K562 (cell line): ENCODE data around the gene CLEC2L. TPM values are rescaled to one million over a fixed set of nuclear protein-coding genes. Genes with fewer than 3 reads are reported as not detected.

Experiments
- ATAC-seq: fragments of 200-7000 bp; cut with Tn5 transposase; 3 replicates; pipeline ENCODE4 v1.9.1; 2020; ENCODE audit warnings: moderate library complexity
- BruUV-seq: library from RNA; stranded (reverse); fragments of 400-500 nt; replicated peaks from 2 replicates; lab custom pipeline; 2021; lab: Mats Ljungman, UMichigan
- CTCF ChIA-PET: fragments of 300-600 bp; formaldehyde crosslinking; extraction: SDS; loops from one replicate; lab custom pipeline; 2021; ENCODE audit warnings: low intra/inter-chr PET ratio; lab: Yijun Ruan, JAX
- POLR2A ChIA-PET: fragments of 300-600, 350-650 bp; sonication (Branson Sonifier 250); formaldehyde crosslinking; extraction: SDS; loops from one replicate; lab custom pipeline; 2021; ENCODE audit warnings: antibody characterized with exemption, inconsistent platforms; lab: Yijun Ruan, JAX
- DNase-seq, 4 experiments: peaks; one replicate each; pipeline versions ENCODE4 v3.0.0 to v3.0.0-alpha.2; 2011 to 2018; ENCODE audit warnings: low spot score in 3 of 4, mixed read lengths in 3 of 4; ENCODE audit errors: extremely low read depth in 1 of 4
- FAIRE-seq: peaks from 2 replicates; lab custom pipeline; 2011; peaks lifted over from hg19 to GRCh38; lab: Jason Lieb, UNC
- H2AFZ ChIP-seq: 2 replicates; pipeline ENCODE4 v1.6.0; 2011; ENCODE audit warnings: low read depth, low read length, control low read depth, inconsistent platforms
- H3K27ac ChIP-seq: fragments of 200-600 bp; 3 replicates; pipeline ENCODE4 v1.8.0; 2011; ENCODE audit warnings: low read depth, mild to moderate bottlenecking, control low read depth, inconsistent platforms, low read length, moderate library complexity, mixed read lengths; ENCODE audit errors: extremely low read depth
- H3K27me3 ChIP-seq, 2 experiments: fragments of 300-600 bp in 1 of 2; 2 replicates in 1 of 2; 3 replicates in 1 of 2; pipeline versions ENCODE4 v1.6.0 to v1.8.0; 2011; ENCODE audit warnings: inconsistent platforms in 2 of 2, low read length in 2 of 2, mild to moderate bottlenecking in 1 of 2, mixed read lengths in 1 of 2, moderate library complexity in 1 of 2; ENCODE audit not compliant: control insufficient read depth in 2 of 2, insufficient read depth in 2 of 2
- H3K36me3 ChIP-seq: fragments of 300-600 bp; 3 replicates; pipeline ENCODE4 v1.8.0; 2011; ENCODE audit warnings: mild to moderate bottlenecking, low read length, inconsistent platforms; ENCODE audit not compliant: control insufficient read depth, insufficient read depth
- H3K4me1 ChIP-seq, 2 experiments: fragments of 200-600 bp in 1 of 2; replicated peaks in 1 of 2; 2 replicates in 1 of 2; 3 replicates in 1 of 2; pipeline versions ENCODE4 v1.5.1 to v1.8.0; 2011; ENCODE audit warnings: inconsistent platforms in 2 of 2, low read length in 2 of 2, mild to moderate bottlenecking in 1 of 2, mixed read lengths in 1 of 2, moderate library complexity in 1 of 2; ENCODE audit not compliant: control insufficient read depth in 2 of 2, insufficient read depth in 2 of 2
- H3K4me2 ChIP-seq: 2 replicates; pipeline ENCODE4 v1.6.1; 2011; ENCODE audit warnings: low read length, control low read depth, inconsistent platforms, mixed read lengths; ENCODE audit not compliant: insufficient read depth
- H3K4me3 ChIP-seq: fragments of 200-600 bp; sonication (generic), shearing (Covaris generic); 2 replicates; pipeline ENCODE4 v1.5.1; 2016; ENCODE audit warnings: control low read depth, inconsistent platforms
- H3K79me2 ChIP-seq: fragments of 200-600 bp; 3 replicates; pipeline ENCODE4 v1.8.0; 2011; ENCODE audit warnings: low read length, inconsistent platforms; ENCODE audit not compliant: control insufficient read depth, insufficient read depth
- H3K9ac ChIP-seq, 2 experiments: 2 replicates each; pipeline versions ENCODE4 v1.6.0 to v1.6.1; 2011; ENCODE audit warnings: low read depth in 2 of 2, low read length in 2 of 2, control low read depth in 1 of 2, inconsistent platforms in 1 of 2, mild to moderate bottlenecking in 1 of 2, mixed read lengths in 1 of 2; ENCODE audit not compliant: insufficient read depth in 1 of 2
- H3K9me1 ChIP-seq: one replicate; pipeline ENCODE4 v1.6.0; 2011; ENCODE audit warnings: inconsistent platforms, mild to moderate bottlenecking, low read length, moderate library complexity; ENCODE audit not compliant: control insufficient read depth, insufficient read depth
- H3K9me3 ChIP-seq: replicated peaks from 2 replicates; pipeline ENCODE4 v1.5.1; 2011; ENCODE audit warnings: low read depth, low read length, inconsistent platforms; ENCODE audit not compliant: control insufficient read depth, insufficient read depth
- H4K20me1 ChIP-seq: replicated peaks from 2 replicates; pipeline ENCODE4 v1.6.1; 2011; ENCODE audit warnings: low read length, inconsistent platforms, mixed read lengths; ENCODE audit not compliant: control insufficient read depth, insufficient read depth
- BMI1 ChIP-seq: fragments of 150-350 bp; IDR thresholded peaks from 2 replicates; pipeline ENCODE4 v1.6.1; 2014; ENCODE audit warnings: low read length
- PBX2 ChIP-seq, 2 experiments: IDR thresholded peaks in 1 of 2; conservative IDR thresholded peaks in 1 of 2; 2 replicates each; pipeline ENCODE4 v1.6.1; 2016; ENCODE audit warnings: low read depth in 2 of 2, mild to moderate bottlenecking in 1 of 2, missing compliant biosample characterization in 1 of 2, missing genetic modification characterization in 1 of 2, moderate library complexity in 1 of 2
- PPARD ChIP-seq: fragments of 250-450 bp; sonication (Bioruptor Pico); IDR thresholded peaks from 2 replicates; pipeline ENCODE4 v1.8.0; 2022; ENCODE audit warnings: inconsistent platforms, mild to moderate bottlenecking, moderate library complexity
- ZZZ3 ChIP-seq: fragments of 450-650 bp; IDR thresholded peaks from 2 replicates; pipeline ENCODE4 v1.6.1; 2016; ENCODE audit warnings: antibody characterized with exemption, mild to moderate bottlenecking, moderate library complexity
- WGBS: fragments of 100-300 bp; shearing (Covaris generic); methylation state at CpG from one replicate; pipeline ENCODE4 v1.1.6; 2016; ENCODE audit warnings: low coverage, mixed read lengths; ENCODE audit not compliant: insufficient coverage; ENCODE audit errors: missing lambda C conversion rate; 5-methylcytosine and 5-hydroxymethylcytosine counted together
- in situ Hi-C: fragments of 300-500 bp; cut with MboI; formaldehyde crosslinking; loops from 4 replicates; pipeline ENCODE4 v1.15.0; 2018; ENCODE audit warnings: inconsistent platforms, mixed read lengths
- intact Hi-C: fragments of 100-400 bp; cut with micrococcal nuclease; formaldehyde crosslinking; loops from 2 replicates; pipeline ENCODE4 v1.14.2; 2022
- polyA plus RNA-seq, 8 experiments: library from polyadenylated mRNA; depleted of rRNA in 4 of 8; stranded (reverse) in 5 of 8; unstranded in 3 of 8; fragments of >200 nt; fragmentation: Nextera tagmentation in 2 of 8; fragmentation: Illumina TruSeq in 1 of 8; extraction: Ambion mirVana in 2 of 8; extraction: Trizol in 1 of 8; gene quantifications; 2 replicates each; pipeline versions ENCODE4 v1.2.1 to v1.2.3, GENCODE V29; 2011 to 2014; ENCODE audit warnings: inconsistent platforms in 1 of 8, missing spikeins in 1 of 8
- total RNA-seq, 7 experiments: library from RNA; depleted of rRNA in 6 of 7; stranded (reverse); fragments of >200 nt in 6 of 7; fragmentation: Illumina TruSeq in 2 of 7; extraction: Trizol in 2 of 7; gene quantifications; 2 replicates each; pipeline versions ENCODE4 v1.2.1 to v1.2.3, GENCODE V29; 2011 to 2021; ENCODE audit warnings: low replicate concordance in 1 of 7

CLEC2L gene
- total and polyA plus RNA-seq, 9 of the 15 experiments (the other 6 are each of a cell fraction or from before 2014, with no cell fraction given) = 0.84 to 5.5 (median 1.8) TPM

GRCh38 chr7:139494835-139495579, 28.5 kb upstream of the CLEC2L start:
- FAIRE-seq (no peak), ATAC-seq (no peak), DNase-seq (no peak)
- Histone ChIP-seq H3K27ac (no peak overlapping the region), H2AFZ (no peak overlapping the region), H3K9me3 (no peaks in the 10 kb centered on the region), H3K27me3 (peaks cover 37 to 55% of the 10 kb centered on the region in 2 experiments), H3K4me1 (peaks cover 0 to 4% of the 10 kb centered on the region in 2 experiments; a peak in 2 of 5 replicates), H4K20me1 (peaks cover 10% of the 10 kb centered on the region; the same call in 1 of the 2 replicates), H3K4me3 (no peak overlapping the region), H3K4me2 (no peak overlapping the region), H3K9me1 (no peaks in the 10 kb centered on the region), H3K36me3 (no peaks in the 10 kb centered on the region), H3K9ac (no peak overlapping the region), H3K79me2 (no peaks in the 10 kb centered on the region)
- in situ Hi-C loops (no loop called here), intact Hi-C loops (loop anchor here (5.0 kb wide), 1 partner anchor 153 kb away; the partner anchor contains the start of gene FMC1)
- CTCF ChIA-PET = no interaction called here
- BruUV-seq = no TSS peak
- POLR2A ChIA-PET = interaction anchor here (0.6 to 0.7 kb wide), 3 partner anchors 54 to 145 kb away, joined by 3 to 4 read pairs (median 3); no protein-coding TSS in a partner anchor
- TF ChIP-seq ZZZ3 = no peak
- TF ChIP-seq PBX2 (CRISPR knock-in tag; IDR thresholded peaks at IDR 0.05; ENCODE audit: low read depth) = no peak
- TF ChIP-seq PBX2 (tag; conservative IDR thresholded peaks at IDR 0.05; ENCODE audit: low read depth) = peak; percentile 39; the same call in 1 of the 2 replicates
- TF ChIP-seq PPARD = no peak
- TF ChIP-seq BMI1 = no peak
- WGBS = 4% methylated on average over 5 of the region's 5 CpGs
